SU-DHL-6 (cell line): ENCODE results near the gene FOXG1.

Source experiments
- EZH2phosphoT487 ChIP-seq: fragments of 200-600 bp; sonication (generic), shearing (Covaris generic); conservative IDR thresholded peaks from 2 replicates; pipeline ENCODE4 v1.6.1; 2018; ENCODE audit warnings: mild to moderate bottlenecking, antibody characterized with exemption, low read length, moderate library complexity, mixed read lengths
- TF ChIP-seq, protein P1 (sequence below): fragments of 200-600 bp; sonication (generic); IDR thresholded peaks from one replicate; pipeline ENCODE4 v1.5.1; 2017; ENCODE audit warnings: antibody characterized with exemption, mild to moderate bottlenecking, low read length, moderate library complexity; ENCODE audit not compliant: insufficient read depth, poor library complexity, severe bottlenecking

- TF ChIP-seq, protein P1, sequence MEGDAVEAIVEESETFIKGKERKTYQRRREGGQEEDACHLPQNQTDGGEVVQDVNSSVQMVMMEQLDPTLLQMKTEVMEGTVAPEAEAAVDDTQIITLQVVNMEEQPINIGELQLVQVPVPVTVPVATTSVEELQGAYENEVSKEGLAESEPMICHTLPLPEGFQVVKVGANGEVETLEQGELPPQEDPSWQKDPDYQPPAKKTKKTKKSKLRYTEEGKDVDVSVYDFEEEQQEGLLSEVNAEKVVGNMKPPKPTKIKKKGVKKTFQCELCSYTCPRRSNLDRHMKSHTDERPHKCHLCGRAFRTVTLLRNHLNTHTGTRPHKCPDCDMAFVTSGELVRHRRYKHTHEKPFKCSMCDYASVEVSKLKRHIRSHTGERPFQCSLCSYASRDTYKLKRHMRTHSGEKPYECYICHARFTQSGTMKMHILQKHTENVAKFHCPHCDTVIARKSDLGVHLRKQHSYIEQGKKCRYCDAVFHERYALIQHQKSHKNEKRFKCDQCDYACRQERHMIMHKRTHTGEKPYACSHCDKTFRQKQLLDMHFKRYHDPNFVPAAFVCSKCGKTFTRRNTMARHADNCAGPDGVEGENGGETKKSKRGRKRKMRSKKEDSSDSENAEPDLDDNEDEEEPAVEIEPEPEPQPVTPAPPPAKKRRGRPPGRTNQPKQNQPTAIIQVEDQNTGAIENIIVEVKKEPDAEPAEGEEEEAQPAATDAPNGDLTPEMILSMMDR, result no peak
- no peak for TF ChIP-seq EZH2phosphoT487
Observed at GRCh38 chr14:28785096-28785952, 18.7 kb downstream of the FOXG1 start.
